GM23338 (cell line): ENCODE measurements around the gene RBM17. TPM values are rescaled to one million over a fixed set of nuclear protein-coding genes. Genes with fewer than 3 reads are reported as not detected.
"Not testable (repeated sequence)": the region's sequence is repeated elsewhere in the genome, so short reads cannot be mapped to it uniquely, and the experiment has no call there.

ENCODE experiments used
- ATAC-seq: fragments of 200-7000 bp; cut with Tn5 transposase; 3 replicates; pipeline ENCODE4 v1.9.1; 2020
- DNase-seq: peaks from one replicate; pipeline ENCODE4 v3.0.0-alpha.2; 2015; ENCODE audit warnings: low spot score
- H2AFZ ChIP-seq: fragments of 200-600 bp; sonication (generic); 2 replicates; pipeline ENCODE4 v1.8.0; 2016; ENCODE audit warnings: antibody characterized with exemption, mild to moderate bottlenecking, moderate library complexity
- H3F3A ChIP-seq: fragments of 200-600 bp; sonication (generic); replicated peaks from 2 replicates; pipeline ENCODE4 v1.8.0; 2017; ENCODE audit warnings: antibody characterized with exemption, mixed run types, low read depth
- H3K27ac ChIP-seq: fragments of 200-600 bp; sonication (generic); 2 replicates; pipeline ENCODE4 v1.6.1; 2016; ENCODE audit warnings: low read depth
- H3K27me3 ChIP-seq: fragments of 200-600 bp; sonication (generic); 2 replicates; pipeline ENCODE4 v1.8.0; 2016; ENCODE audit warnings: mild to moderate bottlenecking, mixed run types, moderate library complexity; ENCODE audit not compliant: insufficient read depth
- H3K36me3 ChIP-seq: fragments of 200-600 bp; sonication (generic); 2 replicates; pipeline ENCODE4 v1.8.0; 2016; ENCODE audit warnings: mild to moderate bottlenecking; ENCODE audit not compliant: insufficient read depth
- H3K4me1 ChIP-seq: fragments of 200-600 bp; sonication (generic); 2 replicates; pipeline ENCODE4 v1.8.0; 2016; ENCODE audit warnings: mild to moderate bottlenecking, moderate library complexity; ENCODE audit not compliant: insufficient read depth
- H3K4me2 ChIP-seq: fragments of 200-600 bp; sonication (generic); 2 replicates; pipeline ENCODE4 v1.7.1; 2017; ENCODE audit warnings: mixed run types
- H3K4me3 ChIP-seq: fragments of 200-600 bp; sonication (generic); 2 replicates; pipeline ENCODE4 v1.6.1; 2016; ENCODE audit warnings: mixed run types
- H3K79me2 ChIP-seq: fragments of 200-600 bp; sonication (generic); replicated peaks from 2 replicates; pipeline ENCODE4 v1.8.0; 2017; ENCODE audit warnings: mild to moderate bottlenecking; ENCODE audit not compliant: insufficient read depth
- H3K9me2 ChIP-seq: fragments of 200-600 bp; sonication (generic); 2 replicates; pipeline ENCODE4 v1.8.0; 2017; ENCODE audit not compliant: insufficient read depth
- H4K20me1 ChIP-seq: fragments of 200-600 bp; sonication (generic); replicated peaks from 2 replicates; pipeline ENCODE4 v1.8.0; 2017; ENCODE audit warnings: mild to moderate bottlenecking; ENCODE audit not compliant: insufficient read depth
- H3K27ac Mint-ChIP-seq: 2 replicates; pipeline ENCODE4 v1.8.0; 2020; ENCODE audit warnings: inconsistent platforms, mild to moderate bottlenecking, moderate library complexity, mixed read lengths
- H3K27me3 Mint-ChIP-seq: 3 replicates; pipeline ENCODE4 v1.8.0; 2022; ENCODE audit warnings: low read depth, mild to moderate bottlenecking, moderate library complexity, mixed read lengths, inconsistent platforms; ENCODE audit not compliant: insufficient read depth, poor library complexity
- H3K36me3 Mint-ChIP-seq: 3 replicates; pipeline ENCODE4 v1.8.0; 2021; ENCODE audit warnings: low read depth, mild to moderate bottlenecking, inconsistent platforms, moderate library complexity, mixed read lengths
- H3K4me1 Mint-ChIP-seq: 3 replicates; pipeline ENCODE4 v1.8.0; 2020; ENCODE audit warnings: mild to moderate bottlenecking, inconsistent platforms, mixed read lengths
- H3K4me3 Mint-ChIP-seq: 3 replicates; pipeline ENCODE4 v1.8.0; 2021; ENCODE audit warnings: moderate library complexity, mild to moderate bottlenecking, inconsistent platforms, mixed read lengths
- H3K9me3 Mint-ChIP-seq: 3 replicates; pipeline ENCODE4 v1.8.0; 2020; ENCODE audit warnings: moderate library complexity, mild to moderate bottlenecking, inconsistent platforms, mixed read lengths
- CREB1 ChIP-seq: fragments of 250-450 bp; sonication (Bioruptor Pico); IDR thresholded peaks from 2 replicates; pipeline ENCODE4 v1.5.0; 2020; ENCODE audit warnings: low read depth, mild to moderate bottlenecking, moderate library complexity
- EZH2phosphoT487 ChIP-seq: fragments of 200-600 bp; sonication (generic); IDR thresholded peaks from one replicate; pipeline ENCODE4 v1.8.1; 2018; ENCODE audit warnings: antibody characterized with exemption; ENCODE audit not compliant: unreplicated experiment
- JUNB ChIP-seq: IDR thresholded peaks from one replicate; pipeline ENCODE4 v1.6.1; 2016; ENCODE audit warnings: antibody characterized with exemption; ENCODE audit not compliant: unreplicated experiment
- NANOG ChIP-seq: IDR thresholded peaks from 2 replicates; pipeline ENCODE4 v1.6.1; 2016; ENCODE audit warnings: antibody characterized with exemption, borderline replicate concordance
- POLR2AphosphoS5 ChIP-seq: IDR thresholded peaks from 2 replicates; pipeline ENCODE4 v1.6.1; 2016; ENCODE audit warnings: antibody characterized with exemption, low read depth
- ZNF331 ChIP-seq: fragments of 250-450 bp; sonication (Bioruptor Pico); IDR thresholded peaks from 2 replicates; pipeline ENCODE4 v1.5.0; 2020; ENCODE audit warnings: low read depth, mild to moderate bottlenecking, moderate library complexity
- polyA plus RNA-seq: library from polyadenylated mRNA; unstranded; fragments of >200 nt; fragmentation: Nextera tagmentation; extraction: Ambion mirVana; gene quantifications from 2 replicates; pipeline ENCODE4 v1.2.1, GENCODE V29; 2016
- total RNA-seq: library from RNA; depleted of rRNA; stranded (reverse); fragments of >200 nt; shearing (Covaris generic); gene quantifications from 2 replicates; pipeline ENCODE4 v1.2.3, GENCODE V29; 2014
- TF ChIP-seq, protein P1 (sequence below): IDR thresholded peaks from one replicate; pipeline ENCODE4 v1.6.1; 2018; ENCODE audit warnings: antibody characterized with exemption; ENCODE audit not compliant: unreplicated experiment
- TF ChIP-seq, protein P2 (sequence below): fragments of 250-450 bp; sonication (Bioruptor Pico); IDR thresholded peaks from 2 replicates; pipeline ENCODE4 v1.5.0; 2020; ENCODE audit warnings: mild to moderate bottlenecking, moderate library complexity

Gene RBM17
- total and polyA plus RNA-seq, 2 experiments from 2014 or later = 54.7 to 281 TPM

DNA sequence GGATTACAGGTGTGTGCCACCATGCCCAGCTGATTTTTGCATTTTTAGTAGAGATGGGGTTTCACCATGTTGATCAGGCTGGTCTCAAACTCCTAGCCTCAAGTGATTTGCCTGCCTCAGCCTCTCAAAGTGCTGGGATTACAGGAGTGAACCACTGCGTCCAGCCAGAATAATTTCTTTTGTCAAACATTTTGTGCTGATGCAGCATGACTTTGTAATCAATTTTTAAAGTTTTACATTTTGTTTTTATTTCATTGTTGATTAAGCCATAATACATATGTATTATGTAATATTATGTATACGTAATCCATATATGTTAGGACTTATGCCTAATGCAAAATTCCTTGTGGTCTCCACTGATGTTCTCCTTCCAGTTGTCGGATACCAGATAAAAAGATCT is 18.8 kb downstream of the RBM17 start:
- not testable (repeated sequence) for ATAC-seq, H3K9me2 ChIP-seq, H2AFZ ChIP-seq, H3K27ac ChIP-seq, H3K4me3 ChIP-seq, H3K4me3 Mint-ChIP-seq, H3K4me2 ChIP-seq, H3K9me3 Mint-ChIP-seq, H3K27ac Mint-ChIP-seq, H3K27me3 Mint-ChIP-seq, DNase-seq, H3K27me3 ChIP-seq
- Histone ChIP-seq H3K4me1 (peaks cover 52% of the 10 kb centered on the region), H3K36me3 (peaks cover 18% of the 10 kb centered on the region; the same call in 1 of the 2 replicates), H3K79me2 (peaks cover 31% of the 10 kb centered on the region), H3F3A (peaks cover 22% of the 10 kb centered on the region), H4K20me1 (peaks cover 36% of the 10 kb centered on the region)
- Mint-ChIP-seq H3K4me1 (peaks cover 55% of the 10 kb centered on the region), H3K36me3 (peaks cover 72% of the 10 kb centered on the region)

DNA sequence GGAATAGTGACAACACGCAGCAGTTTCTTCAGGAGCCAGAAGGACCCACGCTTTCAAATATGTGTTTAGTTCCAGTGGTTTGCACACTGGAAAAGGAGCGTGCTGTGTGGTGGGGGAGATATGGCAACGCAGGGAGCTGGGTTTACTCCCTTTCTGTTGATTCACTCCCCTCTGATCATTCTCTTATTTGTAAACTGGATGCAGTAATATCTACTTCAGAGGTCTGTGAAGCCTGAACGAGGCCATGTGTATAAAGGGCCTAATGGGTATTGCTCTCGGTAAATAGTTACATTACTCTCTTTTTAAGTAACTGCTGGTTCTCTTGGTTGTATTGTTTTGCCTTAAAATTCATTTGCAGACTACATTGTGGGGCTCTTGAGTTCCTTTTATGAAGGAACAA is 19.2 kb downstream of the RBM17 start:
- H3K27ac Mint-ChIP-seq = no peak overlapping the region; the same call in 1 of the 2 replicates
- Histone ChIP-seq H3K36me3 (peaks cover 22% of the 10 kb centered on the region), H3K79me2 (peaks cover 31% of the 10 kb centered on the region), H3K9me2 (no peaks in the 10 kb centered on the region), H3K4me1 (peaks cover 48% of the 10 kb centered on the region), H3K27me3 (no peaks in the 10 kb centered on the region), H3K4me2 (0 out of 2 replicates have a peak overlapping the region, but pooled peaks have one; percentile 18), H3K4me3 (no peak overlapping the region), H3K27ac (peak overlapping the region; percentile 26), H3F3A (peaks cover 22% of the 10 kb centered on the region), H4K20me1 (peaks cover 36% of the 10 kb centered on the region), H2AFZ (no peak overlapping the region)
- TF ChIP-seq EZH2phosphoT487 (no peak), CREB1 (CRISPR knock-in tag) (no peak), JUNB (no peak), NANOG (no peak), ZNF331 (no peak), POLR2AphosphoS5 (no peak)
- TF ChIP-seq, protein P1, sequence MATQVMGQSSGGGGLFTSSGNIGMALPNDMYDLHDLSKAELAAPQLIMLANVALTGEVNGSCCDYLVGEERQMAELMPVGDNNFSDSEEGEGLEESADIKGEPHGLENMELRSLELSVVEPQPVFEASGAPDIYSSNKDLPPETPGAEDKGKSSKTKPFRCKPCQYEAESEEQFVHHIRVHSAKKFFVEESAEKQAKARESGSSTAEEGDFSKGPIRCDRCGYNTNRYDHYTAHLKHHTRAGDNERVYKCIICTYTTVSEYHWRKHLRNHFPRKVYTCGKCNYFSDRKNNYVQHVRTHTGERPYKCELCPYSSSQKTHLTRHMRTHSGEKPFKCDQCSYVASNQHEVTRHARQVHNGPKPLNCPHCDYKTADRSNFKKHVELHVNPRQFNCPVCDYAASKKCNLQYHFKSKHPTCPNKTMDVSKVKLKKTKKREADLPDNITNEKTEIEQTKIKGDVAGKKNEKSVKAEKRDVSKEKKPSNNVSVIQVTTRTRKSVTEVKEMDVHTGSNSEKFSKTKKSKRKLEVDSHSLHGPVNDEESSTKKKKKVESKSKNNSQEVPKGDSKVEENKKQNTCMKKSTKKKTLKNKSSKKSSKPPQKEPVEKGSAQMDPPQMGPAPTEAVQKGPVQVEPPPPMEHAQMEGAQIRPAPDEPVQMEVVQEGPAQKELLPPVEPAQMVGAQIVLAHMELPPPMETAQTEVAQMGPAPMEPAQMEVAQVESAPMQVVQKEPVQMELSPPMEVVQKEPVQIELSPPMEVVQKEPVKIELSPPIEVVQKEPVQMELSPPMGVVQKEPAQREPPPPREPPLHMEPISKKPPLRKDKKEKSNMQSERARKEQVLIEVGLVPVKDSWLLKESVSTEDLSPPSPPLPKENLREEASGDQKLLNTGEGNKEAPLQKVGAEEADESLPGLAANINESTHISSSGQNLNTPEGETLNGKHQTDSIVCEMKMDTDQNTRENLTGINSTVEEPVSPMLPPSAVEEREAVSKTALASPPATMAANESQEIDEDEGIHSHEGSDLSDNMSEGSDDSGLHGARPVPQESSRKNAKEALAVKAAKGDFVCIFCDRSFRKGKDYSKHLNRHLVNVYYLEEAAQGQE = no peak
- TF ChIP-seq, protein P2, sequence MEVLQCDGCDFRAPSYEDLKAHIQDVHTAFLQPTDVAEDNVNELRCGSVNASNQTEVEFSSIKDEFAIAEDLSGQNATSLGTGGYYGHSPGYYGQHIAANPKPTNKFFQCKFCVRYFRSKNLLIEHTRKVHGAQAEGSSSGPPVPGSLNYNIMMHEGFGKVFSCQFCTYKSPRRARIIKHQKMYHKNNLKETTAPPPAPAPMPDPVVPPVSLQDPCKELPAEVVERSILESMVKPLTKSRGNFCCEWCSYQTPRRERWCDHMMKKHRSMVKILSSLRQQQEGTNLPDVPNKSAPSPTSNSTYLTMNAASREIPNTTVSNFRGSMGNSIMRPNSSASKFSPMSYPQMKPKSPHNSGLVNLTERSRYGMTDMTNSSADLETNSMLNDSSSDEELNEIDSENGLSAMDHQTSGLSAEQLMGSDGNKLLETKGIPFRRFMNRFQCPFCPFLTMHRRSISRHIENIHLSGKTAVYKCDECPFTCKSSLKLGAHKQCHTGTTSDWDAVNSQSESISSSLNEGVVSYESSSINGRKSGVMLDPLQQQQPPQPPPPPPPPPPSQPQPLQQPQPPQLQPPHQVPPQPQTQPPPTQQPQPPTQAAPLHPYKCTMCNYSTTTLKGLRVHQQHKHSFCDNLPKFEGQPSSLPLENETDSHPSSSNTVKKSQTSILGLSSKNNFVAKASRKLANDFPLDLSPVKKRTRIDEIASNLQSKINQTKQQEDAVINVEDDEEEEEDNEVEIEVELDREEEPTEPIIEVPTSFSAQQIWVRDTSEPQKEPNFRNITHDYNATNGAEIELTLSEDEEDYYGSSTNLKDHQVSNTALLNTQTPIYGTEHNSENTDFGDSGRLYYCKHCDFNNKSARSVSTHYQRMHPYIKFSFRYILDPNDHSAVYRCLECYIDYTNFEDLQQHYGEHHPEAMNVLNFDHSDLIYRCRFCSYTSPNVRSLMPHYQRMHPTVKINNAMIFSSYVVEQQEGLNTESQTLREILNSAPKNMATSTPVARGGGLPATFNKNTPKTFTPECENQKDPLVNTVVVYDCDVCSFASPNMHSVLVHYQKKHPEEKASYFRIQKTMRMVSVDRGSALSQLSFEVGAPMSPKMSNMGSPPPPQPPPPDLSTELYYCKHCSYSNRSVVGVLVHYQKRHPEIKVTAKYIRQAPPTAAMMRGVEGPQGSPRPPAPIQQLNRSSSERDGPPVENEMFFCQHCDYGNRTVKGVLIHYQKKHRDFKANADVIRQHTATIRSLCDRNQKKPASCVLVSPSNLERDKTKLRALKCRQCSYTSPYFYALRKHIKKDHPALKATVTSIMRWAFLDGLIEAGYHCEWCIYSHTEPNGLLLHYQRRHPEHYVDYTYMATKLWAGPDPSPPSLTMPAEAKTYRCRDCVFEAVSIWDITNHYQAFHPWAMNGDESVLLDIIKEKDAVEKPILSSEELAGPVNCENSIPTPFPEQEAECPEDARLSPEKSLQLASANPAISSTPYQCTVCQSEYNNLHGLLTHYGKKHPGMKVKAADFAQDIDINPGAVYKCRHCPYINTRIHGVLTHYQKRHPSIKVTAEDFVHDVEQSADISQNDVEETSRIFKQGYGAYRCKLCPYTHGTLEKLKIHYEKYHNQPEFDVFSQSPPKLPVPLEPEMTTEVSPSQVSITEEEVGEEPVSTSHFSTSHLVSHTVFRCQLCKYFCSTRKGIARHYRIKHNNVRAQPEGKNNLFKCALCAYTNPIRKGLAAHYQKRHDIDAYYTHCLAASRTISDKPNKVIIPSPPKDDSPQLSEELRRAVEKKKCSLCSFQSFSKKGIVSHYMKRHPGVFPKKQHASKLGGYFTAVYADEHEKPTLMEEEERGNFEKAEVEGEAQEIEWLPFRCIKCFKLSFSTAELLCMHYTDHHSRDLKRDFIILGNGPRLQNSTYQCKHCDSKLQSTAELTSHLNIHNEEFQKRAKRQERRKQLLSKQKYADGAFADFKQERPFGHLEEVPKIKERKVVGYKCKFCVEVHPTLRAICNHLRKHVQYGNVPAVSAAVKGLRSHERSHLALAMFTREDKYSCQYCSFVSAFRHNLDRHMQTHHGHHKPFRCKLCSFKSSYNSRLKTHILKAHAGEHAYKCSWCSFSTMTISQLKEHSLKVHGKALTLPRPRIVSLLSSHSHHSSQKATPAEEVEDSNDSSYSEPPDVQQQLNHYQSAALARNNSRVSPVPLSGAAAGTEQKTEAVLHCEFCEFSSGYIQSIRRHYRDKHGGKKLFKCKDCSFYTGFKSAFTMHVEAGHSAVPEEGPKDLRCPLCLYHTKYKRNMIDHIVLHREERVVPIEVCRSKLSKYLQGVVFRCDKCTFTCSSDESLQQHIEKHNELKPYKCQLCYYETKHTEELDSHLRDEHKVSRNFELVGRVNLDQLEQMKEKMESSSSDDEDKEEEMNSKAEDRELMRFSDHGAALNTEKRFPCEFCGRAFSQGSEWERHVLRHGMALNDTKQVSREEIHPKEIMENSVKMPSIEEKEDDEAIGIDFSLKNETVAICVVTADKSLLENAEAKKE (CRISPR knock-in tag) = no peak
- H3K9me3 Mint-ChIP-seq = no peaks in the 10 kb centered on the region
- peak overlapping the region; percentile 23; the same call in 2 of the 3 replicates for H3K4me3 Mint-ChIP-seq
- DNase-seq (no peak), ATAC-seq (peak; percentile 11; the same call in 2 of the 3 replicates)
- H3K36me3 Mint-ChIP-seq = peaks cover 72% of the 10 kb centered on the region
- peaks cover 51% of the 10 kb centered on the region for H3K4me1 Mint-ChIP-seq
- H3K27me3 Mint-ChIP-seq = peaks cover 1% of the 10 kb centered on the region
